A549 (cell line): ENCODE data around the gene RGL3. TPM values are rescaled to one million over a fixed set of nuclear protein-coding genes. Genes with fewer than 3 reads are reported as not detected.
"Not testable (repeated sequence)": the region's sequence is repeated elsewhere in the genome, so short reads cannot be mapped to it uniquely, and the experiment has no call there.

Experiments used
- ATAC-seq, 2 experiments: fragments of 200-7000 bp in 1 of 2; fragments of >200 bp in 1 of 2; cut with Nextera tagmentation in 1 of 2; cut with Tn5 transposase in 1 of 2; 3 replicates each; pipeline versions ENCODE4 v1.8.0 to v1.9.1; 2018 to 2020; ENCODE audit warnings: mild to moderate bottlenecking in 1 of 2, moderate library complexity in 1 of 2
- CTCF ChIA-PET: fragments of 300-600 bp; sonication (Branson Sonifier 250); formaldehyde crosslinking; extraction: SDS; loops from one replicate; lab custom pipeline; 2021; ENCODE audit warnings: antibody characterized with exemption, inconsistent platforms; lab: Yijun Ruan, JAX
- POLR2A ChIA-PET: fragments of 350-600 bp; formaldehyde crosslinking; extraction: SDS; loops from one replicate; lab custom pipeline; 2021; ENCODE audit warnings: antibody characterized with exemption, inconsistent platforms; lab: Yijun Ruan, JAX
- DNase-seq, 2 experiments: peaks; one replicate each; pipeline versions ENCODE4 v3.0.0 to v3.0.0-alpha.2; 2011 to 2016; ENCODE audit warnings: low read depth in 1 of 2, low spot score in 1 of 2
- FAIRE-seq: peaks from 2 replicates; lab custom pipeline; 2011; peaks lifted over from hg19 to GRCh38; lab: Jason Lieb, UNC
- H3K27ac ChIP-seq, 2 experiments: fragments of >200 bp; sonication (Bioruptor Twin); formaldehyde crosslinking; 3 replicates each; pipeline ENCODE4 v1.5.1; 2016 to 2017
- H3K4me1 ChIP-seq: fragments of >200 bp; sonication (Bioruptor Twin); formaldehyde crosslinking; 3 replicates; pipeline ENCODE4 v1.6.1; 2016
- H3K4me2 ChIP-seq: fragments of >200 bp; sonication (Bioruptor Twin); formaldehyde crosslinking; 3 replicates; pipeline ENCODE4 v1.6.1; 2016
- H3K4me3 ChIP-seq: fragments of >200 bp; sonication (Bioruptor Twin); formaldehyde crosslinking; 3 replicates; pipeline ENCODE4 v1.5.1; 2016
- H3K9me3 ChIP-seq: fragments of >200 bp; sonication (Bioruptor Twin); formaldehyde crosslinking; 3 replicates; pipeline ENCODE4 v1.6.1; 2016
- ATOH8 ChIP-seq: fragments of 250-450 bp; sonication (Bioruptor Pico); IDR thresholded peaks from 2 replicates; pipeline ENCODE4 v1.5.0; 2020; ENCODE audit warnings: low read depth, mild to moderate bottlenecking, moderate library complexity
- CBX2 ChIP-seq: fragments of 200-600 bp; sonication (generic); IDR thresholded peaks from 2 replicates; pipeline ENCODE4 v1.6.1; 2016; ENCODE audit warnings: low read depth, mild to moderate bottlenecking, borderline replicate concordance
- ELK1 ChIP-seq: fragments of 150-350 bp; IDR thresholded peaks from 2 replicates; pipeline ENCODE4 v1.6.1; 2014; ENCODE audit warnings: low read depth, mild to moderate bottlenecking, low read length
- HEYL ChIP-seq: fragments of 250-450 bp; sonication (Bioruptor Pico); IDR thresholded peaks from 2 replicates; pipeline ENCODE4 v1.8.0; 2021; ENCODE audit warnings: mild to moderate bottlenecking, moderate library complexity
- HMGXB4 ChIP-seq: fragments of 250-450 bp; sonication (Bioruptor Pico); IDR thresholded peaks from 2 replicates; pipeline ENCODE4 v1.5.0; 2021; ENCODE audit warnings: mild to moderate bottlenecking, moderate library complexity, borderline replicate concordance
- NFE2L2 ChIP-seq: fragments of 150-350 bp; conservative IDR thresholded peaks from 2 replicates; pipeline ENCODE4 v1.6.1; 2014; ENCODE audit warnings: low read length
- NR3C1 ChIP-seq: fragments of >200 bp; sonication (Bioruptor Twin); formaldehyde crosslinking; IDR thresholded peaks from 3 replicates; pipeline ENCODE4 v1.6.1; 2017
- RFX5 ChIP-seq: fragments of 450-650 bp; IDR thresholded peaks from 2 replicates; pipeline ENCODE4 v1.7.1; 2014; ENCODE audit warnings: antibody characterized with exemption, mild to moderate bottlenecking, moderate library complexity
- RNF2 ChIP-seq: fragments of 200-600 bp; sonication (generic); IDR thresholded peaks from 2 replicates; pipeline ENCODE4 v1.6.1; 2016; ENCODE audit warnings: low read depth, mild to moderate bottlenecking, antibody characterized with exemption, moderate library complexity, borderline replicate concordance
- SMC3 ChIP-seq: fragments of >200 bp; sonication (Bioruptor Twin); formaldehyde crosslinking; IDR thresholded peaks from 3 replicates; pipeline ENCODE4 v1.6.1; 2018; ENCODE audit warnings: inconsistent platforms
- ZC3H11A ChIP-seq: fragments of 450-650 bp; IDR thresholded peaks from 2 replicates; pipeline ENCODE4 v1.6.1; 2014; ENCODE audit warnings: antibody characterized with exemption, mild to moderate bottlenecking
- WGBS: methylation state at CpG from one replicate; pipeline ENCODE4 v1.1.6; 2017; ENCODE audit errors: missing lambda C conversion rate; 5-methylcytosine and 5-hydroxymethylcytosine counted together
- polyA minus RNA-seq: library from RNA; depleted of rRNA, polyadenylated mRNA; stranded (reverse); fragments of >200 nt; gene quantifications from 2 replicates; pipeline ENCODE4 v1.2.3, GENCODE V29; 2011; rRNA and poly(A)+ RNA removed
- polyA plus RNA-seq, 4 experiments: library from polyadenylated mRNA; depleted of rRNA in 3 of 4; stranded (reverse); fragments of >200 nt; fragmentation: RNase III in 1 of 4; extraction: RNeasy Plus Mini Kit Qiagen cat#74134 plus additional on column Dnase treatment in 1 of 4; gene quantifications; 2 replicates in 3 of 4; 3 replicates in 1 of 4; pipeline ENCODE4 v1.2.3, GENCODE V29; 2011 to 2017

The RGL3 gene, protein sequence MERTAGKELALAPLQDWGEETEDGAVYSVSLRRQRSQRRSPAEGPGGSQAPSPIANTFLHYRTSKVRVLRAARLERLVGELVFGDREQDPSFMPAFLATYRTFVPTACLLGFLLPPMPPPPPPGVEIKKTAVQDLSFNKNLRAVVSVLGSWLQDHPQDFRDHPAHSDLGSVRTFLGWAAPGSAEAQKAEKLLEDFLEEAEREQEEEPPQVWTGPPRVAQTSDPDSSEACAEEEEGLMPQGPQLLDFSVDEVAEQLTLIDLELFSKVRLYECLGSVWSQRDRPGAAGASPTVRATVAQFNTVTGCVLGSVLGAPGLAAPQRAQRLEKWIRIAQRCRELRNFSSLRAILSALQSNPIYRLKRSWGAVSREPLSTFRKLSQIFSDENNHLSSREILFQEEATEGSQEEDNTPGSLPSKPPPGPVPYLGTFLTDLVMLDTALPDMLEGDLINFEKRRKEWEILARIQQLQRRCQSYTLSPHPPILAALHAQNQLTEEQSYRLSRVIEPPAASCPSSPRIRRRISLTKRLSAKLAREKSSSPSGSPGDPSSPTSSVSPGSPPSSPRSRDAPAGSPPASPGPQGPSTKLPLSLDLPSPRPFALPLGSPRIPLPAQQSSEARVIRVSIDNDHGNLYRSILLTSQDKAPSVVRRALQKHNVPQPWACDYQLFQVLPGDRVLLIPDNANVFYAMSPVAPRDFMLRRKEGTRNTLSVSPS
- polyA plus RNA-seq (2011; rRNA removed) = 1.5 and 1.8 TPM in 2 replicates
- polyA plus RNA-seq (2012; cell fraction: cytosol; rRNA removed) = 1.6 and 1.7 TPM in 2 replicates
- 27.8 and 32.9 TPM in 2 replicates for polyA plus RNA-seq (2012; cell fraction: nucleus; rRNA removed)
- 2.3 to 4.0 TPM (median 3.7 TPM) in 3 replicates for polyA plus RNA-seq (2017; fragmentation: RNase III; extraction: RNeasy Plus Mini Kit Qiagen cat#74134 plus additional on column Dnase treatment)
- polyA minus RNA-seq = 1.5 and 2.0 TPM in 2 replicates

DNA sequence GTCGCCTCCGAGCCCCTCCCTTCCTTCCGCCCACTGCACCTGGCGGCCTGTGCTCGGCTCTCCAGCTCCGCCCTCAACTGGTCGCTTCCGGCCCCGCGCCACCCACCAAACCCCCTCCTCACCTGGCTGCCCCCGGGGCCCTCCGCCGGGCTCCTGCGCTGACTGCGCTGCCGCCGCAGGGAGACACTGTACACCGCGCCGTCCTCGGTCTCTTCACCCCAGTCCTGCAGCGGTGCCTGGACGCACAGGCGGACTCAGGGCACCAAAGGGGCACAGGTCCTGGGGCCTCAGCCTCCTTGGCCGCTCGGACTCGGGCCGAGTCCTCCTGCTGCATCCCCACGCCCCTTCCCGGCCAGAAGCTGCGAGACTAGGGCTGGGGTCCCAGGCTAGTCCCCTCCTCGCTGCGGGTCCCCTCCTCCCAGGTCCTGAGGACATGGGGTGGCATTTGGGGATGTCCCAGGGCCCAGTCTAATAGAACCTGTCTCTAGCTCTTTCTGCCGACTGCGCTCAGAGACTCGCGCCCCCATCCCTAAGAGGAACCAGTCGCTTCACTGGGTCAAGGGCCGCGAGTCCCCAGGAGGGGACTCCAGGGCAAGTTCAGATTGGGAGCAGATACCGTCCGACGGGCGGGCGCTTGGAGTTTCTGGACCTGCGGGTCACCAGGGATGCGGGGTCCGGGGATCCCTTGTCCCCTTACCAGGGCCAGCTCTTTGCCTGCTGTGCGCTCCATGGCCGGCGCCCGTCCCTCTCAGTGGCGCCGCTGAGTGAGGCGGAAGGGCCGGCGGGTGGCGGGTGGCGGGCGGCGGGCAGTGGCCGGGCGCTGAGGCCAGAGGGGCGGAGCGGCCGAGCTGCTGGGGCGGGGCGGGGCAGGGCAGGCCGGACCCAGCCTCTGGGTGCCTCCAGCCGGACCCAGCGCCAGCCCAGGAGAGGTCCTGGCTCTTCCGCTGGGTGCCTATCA is at the start of gene RGL3:
RGL3 (minus strand) TSS at position 766 of the 958 bp plus-strand sequence; CDS start at position 730, 36 bp downstream.
- ATAC-seq (peak; percentile 72 to 81), FAIRE-seq (no peak), DNase-seq (no peak)
- H3K4me2 ChIP-seq = peak within 1 kb of the TSS; percentile 85
- no peaks in the 10 kb centered on the region for H3K9me3 ChIP-seq
- H3K27ac ChIP-seq = peak within 1 kb of the TSS; percentile 51 to 76; a peak in 5 of 6 replicates
- no peak for TF ChIP-seq RNF2
- WGBS = 16% methylated on average over 13 of the region's 72 CpGs
- no peaks in the 10 kb centered on the region for H3K4me1 ChIP-seq
- POLR2A ChIA-PET = interaction anchor here (1.0 to 3.5 kb wide), 2 partner anchors 16 to 44 kb away, joined by 3 to 11 read pairs; partner anchors contain the start of genes ODAD3 and SWSAP1
- peak within 1 kb of the TSS; percentile 55 for H3K4me3 ChIP-seq
- CTCF ChIA-PET = interaction anchor here (0.7 to 6.3 kb wide), 6 partner anchors 12 to 64 kb away, joined by 3 to 40 read pairs (median 3); partner anchors contain the start of genes EPOR, ODAD3 and PRKCSH

DNA sequence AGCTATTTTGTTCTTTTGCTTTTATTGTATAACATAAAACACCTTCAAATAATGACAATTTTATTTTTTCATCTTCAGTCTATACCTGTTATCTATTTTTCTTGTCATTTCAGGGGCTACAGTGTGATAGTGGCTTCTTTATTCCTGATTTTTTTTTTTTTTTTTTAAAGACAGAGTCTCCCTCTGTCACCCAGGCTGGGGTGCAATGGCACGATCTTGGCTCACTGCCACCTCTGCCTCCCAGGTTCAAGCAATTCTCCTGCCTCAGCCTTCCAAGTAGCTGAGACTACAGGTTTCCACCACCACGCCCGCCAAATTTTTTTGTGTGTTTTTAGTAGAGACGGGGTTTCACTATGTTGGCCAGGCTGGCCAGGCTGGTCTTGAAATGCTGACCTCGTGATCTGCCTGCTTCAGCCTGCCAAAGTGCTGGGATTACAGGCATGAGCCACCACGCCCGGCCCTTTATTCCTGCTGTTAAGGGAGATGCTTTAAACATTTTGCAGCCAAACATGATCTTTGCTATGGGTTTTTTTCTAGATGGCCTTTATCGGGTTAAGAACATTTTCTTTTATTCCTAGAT is 49.2 kb upstream of the RGL3 start:
- POLR2A ChIA-PET, H3K4me1 ChIP-seq, H3K4me2 ChIP-seq, H3K27ac ChIP-seq, DNase-seq, FAIRE-seq, H3K4me3 ChIP-seq, ATAC-seq, H3K9me3 ChIP-seq: not testable (repeated sequence)
- 46% methylated on average over 8 of the region's 8 CpGs for WGBS
- CTCF ChIA-PET = interaction anchor here (3.4 kb wide), 1 partner anchor 14 kb away, joined by 14 read pairs; no protein-coding TSS in a partner anchor

DNA sequence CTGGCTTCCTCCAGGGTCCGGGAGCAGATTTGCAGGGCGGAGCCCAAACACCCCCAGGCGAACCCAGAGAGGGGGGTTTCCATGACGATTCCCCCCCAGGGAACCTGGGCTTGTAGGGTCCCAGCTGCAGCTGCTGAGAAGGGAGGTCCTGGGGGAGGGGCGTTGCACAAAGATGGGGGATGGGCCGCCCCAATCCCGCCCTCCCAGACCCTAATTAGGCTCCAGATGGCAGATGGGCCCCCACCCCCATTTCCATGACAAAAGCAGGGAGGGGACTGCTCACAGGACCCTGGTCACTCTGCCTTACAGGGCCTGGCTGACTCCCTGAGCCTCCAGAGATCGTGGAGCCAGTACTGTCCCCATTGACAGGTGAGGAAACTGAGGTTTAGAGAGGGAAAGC is 46.5 kb upstream of the RGL3 start:
- FAIRE-seq = no peak
- CTCF ChIA-PET = no interaction called here
- Histone ChIP-seq H3K4me1 (no peaks in the 10 kb centered on the region), H3K4me2 (no peak overlapping the region), H3K27ac (no peak overlapping the region), H3K4me3 (no peak overlapping the region), H3K9me3 (no peaks in the 10 kb centered on the region)
- TF ChIP-seq ELK1 (no peak), ATOH8 (no peak), RFX5 (no peak), ZC3H11A (no peak), HMGXB4 (CRISPR knock-in tag) (no peak), SMC3 (no peak), HEYL (CRISPR knock-in tag) (no peak), NR3C1 (no peak), CBX2 (no peak), NFE2L2 (no peak)
- POLR2A ChIA-PET = no interaction called here
- DNase-seq = no peak
- whole genome bisulfite sequencing = 13% methylated on average over 3 of the region's 8 CpGs
- no peak for ATAC-seq
